Measurements from ENCODE around the gene LHX3. TPM values are rescaled to one million over a fixed set of nuclear protein-coding genes. Genes with fewer than 3 reads are reported as not detected.

The LHX3 gene
- total RNA-seq, 2 donors from 2014 or later, result 0.16 TPM; not detected in 1

DNA sequence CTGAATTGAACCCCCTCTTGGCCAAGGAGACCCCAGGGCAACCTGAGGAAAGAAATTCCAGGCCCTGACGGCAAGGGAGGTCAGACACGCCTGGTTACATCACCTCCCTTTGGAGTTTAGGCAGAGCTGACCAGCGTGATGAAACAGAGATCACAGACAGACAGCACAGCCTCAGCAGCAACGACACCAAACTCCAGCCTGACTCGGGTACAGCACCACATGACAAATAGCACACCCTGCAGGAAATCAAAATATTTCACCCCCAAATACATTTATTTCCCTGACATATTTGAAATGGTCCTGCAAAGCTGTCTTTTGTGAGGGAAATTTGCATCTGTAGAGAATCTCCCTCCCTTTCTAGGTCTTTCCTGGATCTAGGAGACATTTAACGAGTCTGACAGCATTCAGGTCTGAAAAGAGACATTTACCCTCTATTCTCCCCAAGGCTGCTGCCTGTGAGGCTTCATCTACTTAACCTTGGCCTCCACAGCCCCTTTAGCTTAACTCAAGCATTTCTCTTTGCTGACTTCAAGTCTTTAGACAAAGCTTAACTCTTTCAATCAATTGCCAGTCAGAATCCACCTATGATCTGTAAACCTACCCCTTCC is 38.1 kb upstream of the LHX3 start:
- H3K27me3 ChIP-seq, result no peaks in the 10 kb centered on the region
- no peaks in the 10 kb centered on the region for H3K36me3 ChIP-seq
- H3K27ac ChIP-seq, result no peak overlapping the region
- peaks cover 4 to 44% of the 10 kb centered on the region in 2 donors for H3K4me1 ChIP-seq
- H3K4me3 ChIP-seq, result no peak overlapping the region
- no peak for DNase-seq (ENCODE audit: low spot score)
- TF ChIP-seq, protein P1, sequence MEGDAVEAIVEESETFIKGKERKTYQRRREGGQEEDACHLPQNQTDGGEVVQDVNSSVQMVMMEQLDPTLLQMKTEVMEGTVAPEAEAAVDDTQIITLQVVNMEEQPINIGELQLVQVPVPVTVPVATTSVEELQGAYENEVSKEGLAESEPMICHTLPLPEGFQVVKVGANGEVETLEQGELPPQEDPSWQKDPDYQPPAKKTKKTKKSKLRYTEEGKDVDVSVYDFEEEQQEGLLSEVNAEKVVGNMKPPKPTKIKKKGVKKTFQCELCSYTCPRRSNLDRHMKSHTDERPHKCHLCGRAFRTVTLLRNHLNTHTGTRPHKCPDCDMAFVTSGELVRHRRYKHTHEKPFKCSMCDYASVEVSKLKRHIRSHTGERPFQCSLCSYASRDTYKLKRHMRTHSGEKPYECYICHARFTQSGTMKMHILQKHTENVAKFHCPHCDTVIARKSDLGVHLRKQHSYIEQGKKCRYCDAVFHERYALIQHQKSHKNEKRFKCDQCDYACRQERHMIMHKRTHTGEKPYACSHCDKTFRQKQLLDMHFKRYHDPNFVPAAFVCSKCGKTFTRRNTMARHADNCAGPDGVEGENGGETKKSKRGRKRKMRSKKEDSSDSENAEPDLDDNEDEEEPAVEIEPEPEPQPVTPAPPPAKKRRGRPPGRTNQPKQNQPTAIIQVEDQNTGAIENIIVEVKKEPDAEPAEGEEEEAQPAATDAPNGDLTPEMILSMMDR (IDR thresholded peaks at IDR 0.05), result no peak
- no peaks in the 10 kb centered on the region for H3K9me3 ChIP-seq

DNA sequence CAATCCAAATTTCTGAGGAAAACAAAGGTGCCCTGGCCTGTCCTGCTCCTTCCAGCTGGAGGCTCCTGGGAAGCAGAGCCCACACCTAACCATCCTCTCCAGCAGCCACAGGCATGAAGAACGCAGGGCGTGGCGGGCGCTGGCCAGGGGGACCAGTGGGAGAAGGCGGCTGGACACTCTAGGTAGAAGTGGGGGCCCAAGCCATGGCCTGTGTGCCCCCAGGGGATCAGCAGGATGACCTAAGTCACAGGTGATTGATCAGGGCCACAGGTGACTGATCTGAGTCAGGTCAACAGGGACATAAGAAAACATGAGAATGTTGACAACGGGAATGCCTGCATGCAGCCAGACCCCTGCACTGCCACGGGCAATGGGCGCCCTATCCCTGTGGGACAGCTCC is 37.3 kb upstream of the LHX3 start:
- DNase-seq (ENCODE audit: low spot score), result no peak
- TF ChIP-seq, protein P1 (IDR thresholded peaks at IDR 0.05), result no peak
- Histone ChIP-seq H3K36me3 (peaks cover 2% of the 10 kb centered on the region), H3K27me3 (no peaks in the 10 kb centered on the region), H3K4me1 (peaks cover 4 to 44% of the 10 kb centered on the region in 2 donors), H3K9me3 (no peaks in the 10 kb centered on the region), H3K27ac (no peak overlapping the region), H3K4me3 (no peak overlapping the region)

DNA sequence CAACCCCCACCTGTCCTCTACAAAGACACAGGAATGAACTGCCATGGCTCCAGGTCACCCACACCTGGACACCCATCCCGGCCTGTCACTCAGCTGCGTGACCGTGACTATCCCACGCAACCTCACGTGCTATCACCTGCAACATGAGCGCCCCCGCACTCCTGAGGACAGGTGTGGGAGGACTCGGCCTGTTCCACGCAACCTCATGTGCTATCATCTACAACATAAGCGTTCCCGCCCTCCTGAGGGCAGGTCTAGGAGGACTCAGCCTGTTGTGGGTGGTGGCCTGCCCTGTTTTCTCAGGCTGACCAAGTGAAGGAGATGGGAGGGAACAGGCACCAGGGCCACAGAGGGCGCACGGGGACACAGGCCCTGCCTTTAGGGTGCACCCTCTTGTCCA is 36.6 kb upstream of the LHX3 start:
- no peak for DNase-seq (ENCODE audit: low spot score)
- no peaks in the 10 kb centered on the region for H3K27me3 ChIP-seq
- no peaks in the 10 kb centered on the region for H3K9me3 ChIP-seq
- H3K4me1 ChIP-seq, result peaks cover 4 to 44% of the 10 kb centered on the region in 2 donors
- H3K36me3 ChIP-seq, result peaks cover 9% of the 10 kb centered on the region
- no peak overlapping the region for H3K4me3 ChIP-seq
- TF ChIP-seq, protein P1 (IDR thresholded peaks at IDR 0.05), result no peak
- no peak overlapping the region for H3K27ac ChIP-seq

DNA sequence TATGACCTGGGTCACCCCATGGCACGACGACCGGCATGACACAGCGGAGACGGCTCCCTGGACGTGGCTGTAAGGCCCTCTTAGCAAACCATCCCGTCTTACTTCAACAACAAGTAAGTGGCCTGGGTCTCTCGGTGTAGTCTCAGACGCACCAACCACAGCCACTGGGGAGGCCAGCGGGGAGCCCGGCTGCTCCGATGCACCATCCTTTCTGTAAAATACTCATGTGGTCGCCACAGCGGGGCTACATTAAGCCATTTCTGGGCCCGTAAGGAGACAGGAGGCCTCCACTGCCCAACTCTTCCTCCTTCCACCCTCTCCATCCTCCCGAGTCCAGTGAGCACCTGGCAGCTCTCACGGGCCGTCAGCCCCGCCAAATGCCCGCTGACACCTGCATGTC is 36.0 kb upstream of the LHX3 start:
- Histone ChIP-seq H3K27me3 (no peaks in the 10 kb centered on the region), H3K27ac (no peak overlapping the region), H3K36me3 (peaks cover 10% of the 10 kb centered on the region), H3K4me1 (peaks cover 4 to 44% of the 10 kb centered on the region in 2 donors), H3K4me3 (no peak overlapping the region), H3K9me3 (no peaks in the 10 kb centered on the region)
- DNase-seq (ENCODE audit: low spot score), result no peak
- TF ChIP-seq, protein P1 (IDR thresholded peaks at IDR 0.05), result no peak

DNA sequence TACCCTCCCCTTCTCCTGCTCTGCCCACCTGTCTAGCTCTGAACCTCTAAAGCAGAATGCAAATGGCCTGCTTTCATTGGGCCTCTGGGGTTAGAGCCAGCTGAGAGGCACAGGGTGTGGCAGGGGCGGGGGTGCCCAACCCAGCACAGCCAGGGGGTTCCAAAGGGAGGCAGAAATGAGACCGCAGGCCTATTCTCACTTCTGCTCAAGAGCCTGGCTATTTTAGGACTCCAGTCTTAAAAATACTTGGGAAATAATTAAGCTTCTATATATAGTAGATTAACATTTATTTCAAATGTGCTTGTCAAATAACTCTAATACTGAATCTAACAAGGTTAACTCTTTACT is 35.0 kb upstream of the LHX3 start:
- Histone ChIP-seq H3K4me3 (no peak overlapping the region), H3K36me3 (peaks cover 10% of the 10 kb centered on the region), H3K27ac (peak overlapping the region; percentile 55 to 73), H3K9me3 (no peaks in the 10 kb centered on the region), H3K27me3 (no peaks in the 10 kb centered on the region), H3K4me1 (peaks cover 4 to 40% of the 10 kb centered on the region in 2 donors)
- TF ChIP-seq, protein P1 (IDR thresholded peaks at IDR 0.05), result no peak
- DNase-seq (ENCODE audit: low spot score), result no peak

All from right atrium auricular region (tissue), 2 donors.